Colonic mucosa (tissue), 4 donors: ENCODE measurements around the gene KIF21B. TPM values are rescaled to one million over a fixed set of nuclear protein-coding genes. Genes with fewer than 3 reads are reported as not detected.

ENCODE experiments used
- DNase-seq: peaks from one replicate; pipeline ENCODE4 v3.0.0-alpha.2; 2020
- H3K27ac ChIP-seq: fragments of 200-600 bp; one replicate; pipeline ENCODE4 v1.8.0; 2021
- H3K27me3 ChIP-seq: fragments of 200-600 bp; one replicate; pipeline ENCODE4 v1.8.0; 2021
- H3K36me3 ChIP-seq: fragments of 200-600 bp; one replicate; pipeline ENCODE4 v1.8.0; 2021
- H3K4me1 ChIP-seq: fragments of 200-600 bp; one replicate; pipeline ENCODE4 v1.8.0; 2021; ENCODE audit warnings: mild to moderate bottlenecking
- H3K4me3 ChIP-seq: fragments of 200-600 bp; one replicate; pipeline ENCODE4 v1.8.0; 2021
- H3K9ac ChIP-seq, 2 donors: one replicate each; pipeline ENCODE4 v1.7.0; 2013; ENCODE audit warnings: control low read depth in 2 of 2, low read depth in 2 of 2, low read length in 2 of 2
- H3K9me3 ChIP-seq: fragments of 200-600 bp; one replicate; pipeline ENCODE4 v1.8.0; 2021
- CTCF ChIP-seq: fragments of 200-600 bp; IDR thresholded peaks from one replicate; pipeline ENCODE4 v1.8.0; 2022; ENCODE audit warnings: antibody characterized with exemption, mild to moderate bottlenecking
- intact Hi-C: fragments of 100-400 bp; cut with DNase I; formaldehyde crosslinking; loops from one replicate; pipeline ENCODE4 v1.14.1; 2022
- total RNA-seq, 2 donors: library from RNA; stranded (reverse); fragmentation: NEBNext Ultra II Directional in 1 of 2; extraction: Animal tissue kit (Norgen Biotek cat#: 25700) in 1 of 2; gene quantifications; one replicate each; pipeline ENCODE4 v1.2.1, GENCODE V29; 2021
- donor health status: healthy.
- donor health status: DM: no; HTN: no; CAD: no.
- donor health status: DM: no; HTN: no; CAD: no.

The KIF21B gene
- total RNA-seq, 2 donors from 2014 or later, result 3.1 to 10.4 TPM

- Histone ChIP-seq H3K27me3 (no peaks in the 10 kb centered on the region), H3K4me3 (no peak overlapping the region), H3K36me3 (no peaks in the 10 kb centered on the region), H3K4me1 (no peaks in the 10 kb centered on the region), H3K27ac (no peak overlapping the region), H3K9me3 (no peaks in the 10 kb centered on the region), H3K9ac (no peak overlapping the region)
- no peak for TF ChIP-seq CTCF
- no peak for DNase-seq
- intact Hi-C loops, result loop anchor here (2.0 kb wide), 1 partner anchor 66 kb away; no protein-coding TSS in a partner anchor
Observed at GRCh38 chr1:200974711-200975110, 48.8 kb downstream of the KIF21B start.

- no peak for TF ChIP-seq CTCF
- Histone ChIP-seq H3K9me3 (no peaks in the 10 kb centered on the region), H3K27me3 (no peaks in the 10 kb centered on the region), H3K27ac (no peak overlapping the region), H3K4me1 (no peaks in the 10 kb centered on the region), H3K36me3 (no peaks in the 10 kb centered on the region), H3K4me3 (no peak overlapping the region), H3K9ac (no peak overlapping the region)
- intact Hi-C loops, result loop anchor here (2.0 kb wide), 1 partner anchor 67 kb away; no protein-coding TSS in a partner anchor
- peak; percentile 50 for DNase-seq
Observed at GRCh38 chr1:200973937-200974657, 49.4 kb downstream of the KIF21B start.

GRCh38 chr1:200972985-200973742 is 50.4 kb downstream of the KIF21B start:
- Histone ChIP-seq H3K9me3 (no peaks in the 10 kb centered on the region), H3K4me1 (no peaks in the 10 kb centered on the region), H3K9ac (no peak overlapping the region), H3K4me3 (no peak overlapping the region), H3K27ac (no peak overlapping the region), H3K36me3 (no peaks in the 10 kb centered on the region), H3K27me3 (no peaks in the 10 kb centered on the region)
- no peak for DNase-seq
- no peak for TF ChIP-seq CTCF
- intact Hi-C loops, result no loop called here

- Histone ChIP-seq H3K4me3 (no peak overlapping the region), H3K27me3 (no peaks in the 10 kb centered on the region), H3K9me3 (no peaks in the 10 kb centered on the region), H3K9ac (no peak overlapping the region), H3K36me3 (no peaks in the 10 kb centered on the region), H3K27ac (no peak overlapping the region), H3K4me1 (no peaks in the 10 kb centered on the region)
- peak; percentile 72 for DNase-seq
- intact Hi-C loops, result loop anchor here (1.0 kb wide), 1 partner anchor 142 kb away; no protein-coding TSS in a partner anchor
- peak; percentile 99 for TF ChIP-seq CTCF
Observed at GRCh38 chr1:200971955-200972711, 51.4 kb downstream of the KIF21B start.

- DNase-seq, result no peak
- no peaks in the 10 kb centered on the region for H3K27me3 ChIP-seq
- no peak overlapping the region for H3K4me3 ChIP-seq
Observed at GRCh38 chr1:200971428-200971903, 52.0 kb downstream of the KIF21B start.

More at GRCh38 chr1:200971428-200971903, 52.0 kb downstream of the KIF21B start:
- Histone ChIP-seq H3K27ac (no peak overlapping the region), H3K4me1 (no peaks in the 10 kb centered on the region), H3K9ac (no peak overlapping the region), H3K9me3 (no peaks in the 10 kb centered on the region), H3K36me3 (no peaks in the 10 kb centered on the region)
- no peak for TF ChIP-seq CTCF
- intact Hi-C loops, result loop anchor here (1.0 kb wide), 1 partner anchor 143 kb away; no protein-coding TSS in a partner anchor
